ENCODE data around the gene TFDP1. TPM values are rescaled to one million over a fixed set of nuclear protein-coding genes. Genes with fewer than 3 reads are reported as not detected.
A peak's percentile ranks its signal among the peaks of the same experiment; 100 is the strongest.

TFDP1 gene
- total RNA-seq, 1 experiment from 2014 or later, result 127 TPM

DNA sequence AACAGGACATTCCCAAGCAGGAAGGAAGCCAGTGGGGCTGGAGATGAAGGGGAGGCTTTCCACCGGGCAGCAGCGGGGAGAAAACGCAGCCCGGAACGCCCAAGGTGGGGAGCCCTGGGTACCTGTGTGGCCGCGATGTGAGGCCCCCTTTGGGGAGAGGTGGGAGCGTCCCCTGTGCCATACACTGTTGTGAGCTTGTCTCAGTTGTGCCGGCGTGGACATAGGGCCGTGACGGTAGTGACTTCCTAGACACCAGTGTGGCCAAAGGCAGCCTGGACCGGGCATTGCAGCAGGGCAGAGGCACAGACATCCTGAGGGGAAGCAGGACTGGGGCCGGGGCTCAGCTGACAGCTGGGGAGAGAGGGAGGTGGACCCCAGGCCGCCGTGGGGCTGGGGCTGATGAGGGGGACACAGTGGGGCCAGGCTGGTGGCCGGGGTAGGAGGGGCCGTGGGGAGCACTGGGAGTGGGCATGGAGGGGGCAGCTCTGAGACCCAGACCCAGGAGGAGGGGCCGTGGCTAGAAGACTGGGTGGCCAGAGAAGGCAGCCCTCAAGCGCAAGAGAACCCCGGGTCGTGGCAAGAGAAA is 38.5 kb upstream of the TFDP1 start:
- Histone ChIP-seq H3K4me1 (peaks cover 29% of the 10 kb centered on the region), H3K27me3 (no peaks in the 10 kb centered on the region), H3K27ac (peak overlapping the region; percentile 85), H3K36me3 (peaks cover 14% of the 10 kb centered on the region), H3K4me3 (peak overlapping the region; percentile 52), H3K9me3 (replicated peaks) (no peaks in the 10 kb centered on the region)
- DNase-seq, result peak in 1 of 2 experiments; percentile 35

GRCh38 chr13:113546571-113547237 is 37.8 kb upstream of the TFDP1 start:
- Histone ChIP-seq H3K27me3 (no peaks in the 10 kb centered on the region), H3K4me1 (peaks cover 34% of the 10 kb centered on the region), H3K27ac (peak overlapping the region; percentile 85), H3K36me3 (peaks cover 14% of the 10 kb centered on the region), H3K4me3 (peak overlapping the region; percentile 52), H3K9me3 (replicated peaks) (no peaks in the 10 kb centered on the region)
- peak in 1 of 2 experiments; percentile 30 for DNase-seq

- Histone ChIP-seq H3K9me3 (replicated peaks) (no peaks in the 10 kb centered on the region), H3K36me3 (peaks cover 15% of the 10 kb centered on the region), H3K4me3 (no peak overlapping the region), H3K4me1 (peaks cover 41% of the 10 kb centered on the region), H3K27me3 (no peaks in the 10 kb centered on the region), H3K27ac (peak overlapping the region; percentile 85; the same call in 1 of the 2 replicates)
- DNase-seq, result no peak
Measured at GRCh38 chr13:113547238-113547971, 37.1 kb upstream of the TFDP1 start.

DNA sequence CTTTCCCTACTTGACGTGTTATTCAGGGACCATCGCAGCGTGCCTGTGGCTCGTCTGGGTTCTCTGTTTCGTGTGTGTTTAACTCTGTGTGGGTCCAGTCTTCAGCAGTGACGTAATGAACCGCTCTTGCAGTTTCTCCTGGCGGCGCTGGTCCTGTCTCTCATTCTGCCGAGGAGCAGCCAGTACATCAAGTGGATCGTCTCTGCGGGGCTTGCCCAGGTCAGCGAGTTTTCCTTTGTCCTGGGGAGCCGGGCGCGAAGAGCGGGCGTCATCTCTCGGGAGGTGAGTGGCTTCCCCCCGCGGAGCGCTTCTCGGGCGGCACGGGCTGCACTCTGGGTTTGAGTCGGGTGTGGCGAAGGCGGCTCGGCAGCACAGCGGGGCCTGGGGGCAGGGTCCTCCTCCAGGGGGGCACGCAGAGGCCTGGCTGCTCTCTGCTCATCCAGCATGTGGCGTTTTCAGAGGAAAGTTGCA is 36.3 kb upstream of the TFDP1 start:
- DNase-seq, result no peak
- no peak overlapping the region for H3K4me3 ChIP-seq
- H3K27ac ChIP-seq, result no peak overlapping the region
- H3K27me3 ChIP-seq, result no peaks in the 10 kb centered on the region
- H3K36me3 ChIP-seq, result peaks cover 18% of the 10 kb centered on the region; the same call in 1 of the 2 replicates
- H3K4me1 ChIP-seq, result peaks cover 42% of the 10 kb centered on the region
- no peaks in the 10 kb centered on the region for H3K9me3 ChIP-seq (replicated peaks)

DNA sequence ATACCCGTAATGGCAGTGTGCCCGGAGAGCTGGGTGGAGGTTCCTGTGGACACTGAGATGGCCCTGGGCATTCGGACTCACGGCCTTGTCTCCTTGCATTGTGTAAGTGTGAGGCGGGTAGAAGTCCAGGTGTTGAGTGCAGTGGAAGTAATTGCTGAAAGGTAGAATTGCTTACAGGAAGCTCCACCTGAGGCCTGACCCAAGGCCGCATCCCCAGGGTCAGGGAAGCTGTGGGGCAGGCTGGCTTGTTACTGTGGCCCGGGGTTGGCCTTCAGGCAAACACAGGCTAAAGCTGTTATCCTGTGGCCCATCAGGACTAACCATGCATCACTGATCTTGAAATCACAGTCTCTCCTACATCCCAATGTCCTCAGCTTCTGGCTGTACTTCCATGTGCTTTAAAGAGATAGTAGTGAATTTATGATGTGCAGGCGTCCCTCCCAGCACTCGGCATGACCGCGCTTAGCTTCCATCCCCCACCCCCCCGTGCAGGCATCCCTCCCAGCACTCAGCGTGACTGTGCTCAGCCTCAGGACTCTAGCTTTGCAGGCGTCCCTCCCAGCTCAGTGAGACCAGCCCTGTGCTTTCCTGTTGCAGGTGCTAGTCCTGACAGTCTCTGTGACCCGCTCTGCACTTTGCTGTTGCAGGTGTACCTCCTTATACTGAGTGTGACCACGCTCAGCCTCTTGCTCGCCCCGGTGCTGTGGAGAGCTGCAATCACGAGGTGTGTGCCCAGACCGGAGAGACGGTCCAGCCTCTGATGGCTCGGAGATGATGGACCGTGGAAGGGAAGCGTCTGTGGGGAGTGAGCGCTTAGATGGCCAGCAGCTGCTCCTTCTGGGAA is 35.6 kb upstream of the TFDP1 start:
- Histone ChIP-seq H3K27ac (no peak overlapping the region), H3K4me3 (no peak overlapping the region), H3K4me1 (peaks cover 42% of the 10 kb centered on the region), H3K9me3 (replicated peaks) (no peaks in the 10 kb centered on the region), H3K27me3 (no peaks in the 10 kb centered on the region), H3K36me3 (peaks cover 18% of the 10 kb centered on the region; the same call in 1 of the 2 replicates)
- no peak for DNase-seq

DNA sequence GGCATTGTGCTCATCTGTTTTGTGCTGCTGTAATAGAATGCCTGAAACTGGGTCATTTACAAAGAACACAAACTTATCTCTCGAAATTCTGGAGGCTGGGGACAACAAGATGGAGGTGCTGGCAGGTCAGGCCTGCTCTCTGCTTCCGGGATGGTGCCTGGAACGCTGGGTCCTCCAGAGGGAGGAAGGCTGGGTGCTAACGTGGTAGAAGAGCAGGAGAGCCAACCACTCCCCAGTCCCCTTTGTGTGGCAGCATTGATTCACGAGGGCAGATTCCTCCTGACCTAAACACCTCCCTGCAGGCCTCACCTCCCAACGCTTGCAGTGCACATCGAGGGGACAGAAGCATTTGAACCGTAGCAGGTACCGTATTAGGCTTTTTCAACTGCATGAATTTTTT is 34.1 kb upstream of the TFDP1 start:
- Histone ChIP-seq H3K4me1 (peaks cover 32% of the 10 kb centered on the region), H3K9me3 (replicated peaks) (no peaks in the 10 kb centered on the region), H3K27me3 (no peaks in the 10 kb centered on the region), H3K36me3 (peaks cover 18% of the 10 kb centered on the region; the same call in 1 of the 2 replicates), H3K4me3 (no peak overlapping the region), H3K27ac (no peak overlapping the region)
- DNase-seq, result no peak

DNA sequence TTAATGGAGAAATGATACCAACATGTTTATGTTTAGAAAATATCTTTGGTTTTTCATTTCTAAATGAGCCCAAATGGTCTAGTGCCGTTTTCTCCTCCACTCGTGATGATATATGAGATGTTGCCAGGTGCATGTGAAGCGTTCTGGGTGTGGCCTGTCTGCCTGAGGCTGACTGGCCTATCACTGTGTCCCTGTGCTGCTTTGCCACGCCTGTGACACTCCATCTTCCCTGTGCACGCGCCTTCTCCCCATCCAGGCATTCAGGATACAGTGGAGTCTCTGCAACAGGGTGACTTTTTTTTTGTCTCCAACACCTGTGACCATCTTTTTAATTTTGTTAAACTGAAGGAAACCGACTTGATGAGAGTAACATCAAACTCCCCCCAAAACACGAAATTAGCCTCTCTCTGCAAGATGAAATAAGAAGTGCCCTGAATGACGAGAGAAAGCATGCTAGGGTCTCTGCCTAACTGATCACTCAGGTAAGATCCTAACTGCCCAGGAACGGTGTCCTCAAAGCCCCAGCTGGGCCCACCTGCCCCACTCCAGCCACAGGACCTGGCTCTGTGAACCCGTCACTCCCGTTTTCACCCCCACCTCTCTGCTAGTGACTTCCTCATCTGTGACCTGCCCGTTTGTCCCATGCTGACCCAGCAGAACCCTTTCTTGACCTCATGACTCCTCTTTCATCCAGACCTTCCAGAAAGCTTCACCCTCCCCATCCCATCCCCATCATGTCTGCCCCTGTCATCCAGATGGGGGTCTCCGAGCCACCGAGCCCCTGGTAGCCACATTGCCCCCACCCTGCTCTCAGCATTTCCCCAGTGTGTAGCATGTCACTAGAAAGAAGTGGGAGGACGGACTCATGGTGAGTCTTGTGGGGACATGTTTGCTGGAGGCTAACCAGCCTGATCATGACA is 33.2 kb upstream of the TFDP1 start:
- Histone ChIP-seq H3K27me3 (no peaks in the 10 kb centered on the region), H3K36me3 (peaks cover 18% of the 10 kb centered on the region; the same call in 1 of the 2 replicates), H3K27ac (peak overlapping the region; percentile 74), H3K9me3 (replicated peaks) (no peaks in the 10 kb centered on the region), H3K4me1 (peaks cover 26% of the 10 kb centered on the region), H3K4me3 (no peak overlapping the region)
- DNase-seq, result no peak

DNA sequence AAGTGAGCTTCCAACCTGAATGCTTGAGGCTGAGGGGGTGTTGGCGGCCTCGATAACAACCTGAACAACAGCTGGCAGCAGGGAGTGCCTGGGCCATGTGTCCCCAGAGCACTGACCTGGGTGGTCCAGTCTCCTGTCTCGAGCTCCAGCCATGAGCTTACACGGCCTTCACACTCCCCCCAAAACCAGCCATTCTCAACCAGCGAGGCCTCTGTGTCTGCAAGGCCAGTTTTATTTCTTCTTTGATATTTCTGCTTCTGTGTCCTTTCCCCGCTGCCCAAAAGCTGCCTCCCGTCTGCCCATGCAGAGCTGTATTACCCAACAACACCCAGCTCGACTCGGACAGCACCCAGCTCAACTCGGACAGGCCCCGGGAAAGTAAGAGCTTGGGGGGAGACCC is 32.5 kb upstream of the TFDP1 start:
- Histone ChIP-seq H3K36me3 (peaks cover 18% of the 10 kb centered on the region; the same call in 1 of the 2 replicates), H3K27me3 (no peaks in the 10 kb centered on the region), H3K27ac (peak overlapping the region; percentile 74), H3K9me3 (replicated peaks) (no peaks in the 10 kb centered on the region), H3K4me1 (peaks cover 20% of the 10 kb centered on the region), H3K4me3 (no peak overlapping the region)
- DNase-seq, result peak; percentile 76 to 80

GRCh38 chr13:113552786-113553434 is 31.6 kb upstream of the TFDP1 start:
- peak overlapping the region; percentile 74; the same call in 1 of the 2 replicates for H3K27ac ChIP-seq
- H3K36me3 ChIP-seq, result peaks cover 18% of the 10 kb centered on the region; the same call in 1 of the 2 replicates

DNA sequence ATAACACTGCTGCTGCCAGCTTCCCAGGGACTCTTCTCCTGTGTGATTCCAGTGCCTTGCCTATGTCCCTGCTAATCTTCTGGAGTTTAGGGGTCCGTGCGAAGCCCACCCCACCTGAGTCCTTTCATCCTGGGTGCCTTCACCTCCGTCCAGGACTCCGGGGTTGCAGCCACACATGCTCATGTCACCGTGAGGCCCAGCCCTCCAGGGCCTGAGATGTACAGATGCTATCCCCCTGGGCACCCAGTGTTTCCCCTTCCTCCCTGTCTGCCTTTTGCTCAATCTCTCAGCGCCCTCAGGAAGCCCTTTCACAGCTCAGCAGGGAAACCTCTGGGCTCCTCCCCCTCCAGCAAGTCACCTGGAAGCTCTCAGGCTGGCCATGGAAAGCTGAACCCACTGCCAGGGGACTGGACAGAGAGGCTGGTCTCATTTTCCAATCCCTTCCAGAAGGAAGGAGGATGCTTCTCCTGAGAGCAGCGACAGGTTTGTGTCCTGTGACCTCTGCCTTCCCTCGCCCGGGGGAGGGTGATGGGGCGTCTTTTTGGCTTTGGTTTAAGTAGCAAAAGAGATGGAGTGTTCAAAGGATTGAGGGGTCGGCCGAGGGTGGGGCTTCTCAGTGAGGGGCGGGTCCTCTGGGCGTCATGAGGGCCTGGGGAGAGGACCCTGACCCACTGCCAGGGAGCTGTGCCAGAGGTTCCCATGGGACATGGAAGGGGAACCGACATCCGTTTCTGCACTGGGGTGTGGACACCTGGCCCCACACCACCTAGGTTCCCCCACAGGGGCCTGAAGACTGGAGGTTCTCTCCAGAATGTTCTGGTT is 30.8 kb upstream of the TFDP1 start:
- Histone ChIP-seq H3K36me3 (peaks cover 18% of the 10 kb centered on the region; the same call in 1 of the 2 replicates), H3K27ac (no peak overlapping the region), H3K4me1 (peaks cover 14% of the 10 kb centered on the region), H3K9me3 (replicated peaks) (no peaks in the 10 kb centered on the region), H3K27me3 (no peaks in the 10 kb centered on the region), H3K4me3 (no peak overlapping the region)
- DNase-seq, result no peak

More at GRCh38 chr13:113552786-113553434, 31.6 kb upstream of the TFDP1 start:
- Histone ChIP-seq H3K27me3 (no peaks in the 10 kb centered on the region), H3K9me3 (replicated peaks) (no peaks in the 10 kb centered on the region), H3K4me1 (peaks cover 14% of the 10 kb centered on the region), H3K4me3 (no peak overlapping the region)
- no peak for DNase-seq

DNA sequence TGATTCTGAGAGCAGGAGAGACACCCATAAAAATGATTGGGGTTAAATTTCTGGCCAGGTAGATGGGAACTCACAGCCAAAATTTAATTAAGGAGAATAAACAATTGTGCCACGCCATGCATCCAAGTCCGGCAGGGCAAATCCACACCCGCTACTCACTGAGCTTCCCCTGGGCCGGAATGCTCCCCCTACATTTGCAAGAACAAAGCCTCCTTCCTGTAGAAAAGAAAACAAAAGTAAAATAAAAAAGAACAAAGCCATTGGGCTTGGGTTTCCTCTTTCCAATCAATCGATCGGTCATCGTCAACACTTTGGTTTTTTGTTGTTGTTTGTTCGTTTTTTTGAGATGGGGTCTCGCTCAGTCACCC is 30.2 kb upstream of the TFDP1 start:
- no peak for DNase-seq
- H3K36me3 ChIP-seq, result peaks cover 18% of the 10 kb centered on the region; the same call in 1 of the 2 replicates

GRCh38 chr13:113555141-113555540 is 29.4 kb upstream of the TFDP1 start:
- Histone ChIP-seq H3K27me3 (no peaks in the 10 kb centered on the region), H3K27ac (no peak overlapping the region), H3K4me3 (no peak overlapping the region), H3K9me3 (replicated peaks) (no peaks in the 10 kb centered on the region), H3K36me3 (peaks cover 15% of the 10 kb centered on the region; the same call in 1 of the 2 replicates), H3K4me1 (peaks cover 14% of the 10 kb centered on the region)
- no peak for DNase-seq

More for the DNA sequence above, 30.2 kb upstream of the TFDP1 start:
- no peak overlapping the region for H3K4me3 ChIP-seq
- peaks cover 14% of the 10 kb centered on the region for H3K4me1 ChIP-seq
- H3K27me3 ChIP-seq, result no peaks in the 10 kb centered on the region
- no peaks in the 10 kb centered on the region for H3K9me3 ChIP-seq (replicated peaks)
- no peak overlapping the region for H3K27ac ChIP-seq
